Measurements from ENCODE around the gene GAL3ST1. TPM values are rescaled to one million over a fixed set of nuclear protein-coding genes. Genes with fewer than 3 reads are reported as not detected.

Gene GAL3ST1
- total and polyA plus RNA-seq, 2 of the 8 experiments (the other 6 are each of a cell fraction or from before 2014, with no cell fraction given), result 11.0 to 32.5 TPM

- no peak overlapping the region for H3K4me2 ChIP-seq (ENCODE audit: insufficient read depth in 1 of 2, low read depth in 2 of 2, low read length in 2 of 2)
- H3K27me3 ChIP-seq (replicated peaks in 1 of 4; ENCODE audit: control insufficient read depth in 3 of 4, extremely low read depth in 1 of 4, insufficient read depth in 3 of 4, low read length in 3 of 4), result no peaks in the 10 kb centered on the region
- H2BK15ac ChIP-seq (ENCODE audit: low read length), result no peak overlapping the region
- no peak overlapping the region for H2AFZ ChIP-seq (ENCODE audit: low read length)
- H2BK12ac ChIP-seq (ENCODE audit: low read depth, low read length), result no peak overlapping the region
- no peak for DNase-seq (ENCODE audit: low read depth in 1 of 2, low spot score in 2 of 2)
- H3K56ac ChIP-seq (replicated peaks; ENCODE audit: insufficient read length, low read depth, low read length), result no peak overlapping the region
- H2BK120ac ChIP-seq (replicated peaks; ENCODE audit: low read depth, low read length), result no peak overlapping the region
- H3K23me2 ChIP-seq (ENCODE audit: low read depth, low read length), result no peaks in the 10 kb centered on the region
- H3K9me3 ChIP-seq (ENCODE audit: insufficient read depth in 2 of 2, low read depth in 1 of 2, low read length in 1 of 2), result no peaks in the 10 kb centered on the region
- ChIA-PET POLR2A (ENCODE audit: partially characterized antibody) (no interaction called here), CTCF (ENCODE audit: partially characterized antibody) (interaction anchor here (0.6 to 1.5 kb wide), 8 partner anchors 8 to 86 kb away, joined by 3 to 8 read pairs (median 4); no protein-coding TSS in a partner anchor)
- no peaks in the 10 kb centered on the region; a peak in 1 of 7 replicates for H3K4me1 ChIP-seq (replicated peaks in 1 of 4; ENCODE audit: control insufficient read depth in 3 of 4, insufficient read depth in 4 of 4, low read length in 3 of 4)
- no peaks in the 10 kb centered on the region for H3K79me1 ChIP-seq (ENCODE audit: low read depth, low read length)
- no peak overlapping the region for H3K4ac ChIP-seq (replicated peaks; ENCODE audit: insufficient read length, low read depth, low read length)
- no peak overlapping the region for H3K14ac ChIP-seq (ENCODE audit: insufficient read length)
- no peak overlapping the region for H4K91ac ChIP-seq (replicated peaks; ENCODE audit: insufficient read length, low read length)
- H2BK5ac ChIP-seq (ENCODE audit: low read depth, low read length), result no peak overlapping the region
- no peak overlapping the region for H3K18ac ChIP-seq (ENCODE audit: extremely low read depth, low read length)
- H2BK20ac ChIP-seq (ENCODE audit: low read length), result no peak overlapping the region
- no peak overlapping the region for H3K27ac ChIP-seq (ENCODE audit: low read depth, low read length)
- no peak overlapping the region for H4K5ac ChIP-seq (ENCODE audit: insufficient read length, low read depth, low read length)
- peaks cover 0 to 1% of the 10 kb centered on the region in 2 experiments for H4K20me1 ChIP-seq (replicated peaks in 1 of 2; ENCODE audit: control insufficient read depth in 1 of 2, insufficient read depth in 2 of 2, low read length in 2 of 2)
- H3K9ac ChIP-seq (replicated peaks in 1 of 4; ENCODE audit: extremely low read depth in 1 of 4, low read depth in 3 of 4, low read length in 3 of 4), result no peak overlapping the region
- WGBS, 2 experiments (ENCODE audit: extremely low coverage in 1 of 2, insufficient coverage in 1 of 2, insufficient read length in 1 of 2, insufficient replicate concordance in 2 of 2, low coverage in 1 of 2, low lambda C conversion rate in 2 of 2, missing lambda C conversion rate in 1 of 2), result 91% methylated on average over 17 of the region's 17 CpGs; no CpG with 5 or more reads in 1 of the 2 experiments
- H3K23ac ChIP-seq (ENCODE audit: insufficient read length), result no peak overlapping the region
- H3K36me3 ChIP-seq (ENCODE audit: control insufficient read depth in 2 of 4, insufficient read depth in 4 of 4, low read length in 3 of 4), result no peaks in the 10 kb centered on the region
- H3K79me2 ChIP-seq (ENCODE audit: control insufficient read depth in 1 of 2, insufficient read depth in 2 of 2, low read length in 2 of 2), result no peaks in the 10 kb centered on the region
- H2AK5ac ChIP-seq (ENCODE audit: low read depth, low read length), result no peak overlapping the region
- FAIRE-seq, result no peak
- H3K4me3 ChIP-seq (ENCODE audit: extremely low read depth in 1 of 4, insufficient read depth in 2 of 4, low read depth in 3 of 4, low read length in 4 of 4), result no peak overlapping the region
- 0 out of 2 replicates have a peak overlapping the region, but pooled peaks have one; percentile 35 for H4K8ac ChIP-seq (ENCODE audit: extremely low read depth, insufficient read depth, low read length)
- no peak for TF ChIP-seq EP300 (IDR thresholded peaks at IDR 0.05; ENCODE audit: borderline replicate concordance in 1 of 2, low read depth in 2 of 2, low read length in 2 of 2)
- no peak for TF ChIP-seq SP4 (IDR thresholded peaks at IDR 0.05; ENCODE audit: low read length)
- peak; percentile 22 to 37 (median 30) for TF ChIP-seq CTCF (IDR thresholded peaks at IDR 0.05; ENCODE audit: control extremely low read depth in 1 of 3, insufficient read depth in 1 of 3, low read depth in 1 of 3, low read length in 3 of 3)
- no peak for TF ChIP-seq EGR1 (IDR thresholded peaks at IDR 0.05; ENCODE audit: borderline replicate concordance, low read depth, low read length)
- no peak for TF ChIP-seq GABPA (IDR thresholded peaks at IDR 0.05; ENCODE audit: borderline replicate concordance, insufficient read depth, low read length)
- peak in 1 of 2 experiments; percentile 15; a peak in 1 of 4 replicates for TF ChIP-seq RAD21 (IDR thresholded peaks at IDR 0.05 in 1 of 2, conservative IDR thresholded peaks at IDR 0.05 in 1 of 2; ENCODE audit: low read depth in 2 of 2, low read length in 2 of 2)
- no peak for TF ChIP-seq NRF1 (IDR thresholded peaks at IDR 0.05; ENCODE audit: low read depth, low read length)
- no peak for TF ChIP-seq POLR2AphosphoS5 (IDR thresholded peaks at IDR 0.05; ENCODE audit: low read depth, low read length)
These were observed 42.5 kb downstream of the GAL3ST1 start for GRCh38 chr22:30531651-30532608.

Measured in H1 (cell line).